ENCODE measurements around the gene CHST9. TPM values are rescaled to one million over a fixed set of nuclear protein-coding genes. Genes with fewer than 3 reads are reported as not detected.

CHST9 gene
- total RNA-seq, 1 experiment from 2014 or later, result 19.2 TPM

- Mint-ChIP-seq H3K27ac (no peak overlapping the region), H3K4me3 (no peak overlapping the region), H3K27me3 (ENCODE audit: low read depth) (no peaks in the 10 kb centered on the region), H3K36me3 (peaks cover 16% of the 10 kb centered on the region), H3K9me3 (peaks cover 8% of the 10 kb centered on the region), H3K4me1 (peaks cover 26% of the 10 kb centered on the region)
- no peak for TF ChIP-seq GABPB1 (CRISPR knock-in tag; IDR thresholded peaks at IDR 0.05)
- no peak for TF ChIP-seq FOXP1 (CRISPR knock-in tag; IDR thresholded peaks at IDR 0.05; ENCODE audit: borderline replicate concordance)
- TF ChIP-seq, protein P1, sequence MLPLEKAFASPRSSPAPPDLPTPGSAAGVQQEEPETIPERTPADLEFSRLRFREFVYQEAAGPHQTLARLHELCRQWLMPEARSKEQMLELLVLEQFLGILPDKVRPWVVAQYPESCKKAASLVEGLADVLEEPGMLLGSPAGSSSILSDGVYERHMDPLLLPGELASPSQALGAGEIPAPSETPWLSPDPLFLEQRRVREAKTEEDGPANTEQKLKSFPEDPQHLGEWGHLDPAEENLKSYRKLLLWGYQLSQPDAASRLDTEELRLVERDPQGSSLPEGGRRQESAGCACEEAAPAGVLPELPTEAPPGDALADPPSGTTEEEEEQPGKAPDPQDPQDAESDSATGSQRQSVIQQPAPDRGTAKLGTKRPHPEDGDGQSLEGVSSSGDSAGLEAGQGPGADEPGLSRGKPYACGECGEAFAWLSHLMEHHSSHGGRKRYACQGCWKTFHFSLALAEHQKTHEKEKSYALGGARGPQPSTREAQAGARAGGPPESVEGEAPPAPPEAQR (CRISPR knock-in tag; IDR thresholded peaks at IDR 0.05), result no peak
- TF ChIP-seq, protein P2, sequence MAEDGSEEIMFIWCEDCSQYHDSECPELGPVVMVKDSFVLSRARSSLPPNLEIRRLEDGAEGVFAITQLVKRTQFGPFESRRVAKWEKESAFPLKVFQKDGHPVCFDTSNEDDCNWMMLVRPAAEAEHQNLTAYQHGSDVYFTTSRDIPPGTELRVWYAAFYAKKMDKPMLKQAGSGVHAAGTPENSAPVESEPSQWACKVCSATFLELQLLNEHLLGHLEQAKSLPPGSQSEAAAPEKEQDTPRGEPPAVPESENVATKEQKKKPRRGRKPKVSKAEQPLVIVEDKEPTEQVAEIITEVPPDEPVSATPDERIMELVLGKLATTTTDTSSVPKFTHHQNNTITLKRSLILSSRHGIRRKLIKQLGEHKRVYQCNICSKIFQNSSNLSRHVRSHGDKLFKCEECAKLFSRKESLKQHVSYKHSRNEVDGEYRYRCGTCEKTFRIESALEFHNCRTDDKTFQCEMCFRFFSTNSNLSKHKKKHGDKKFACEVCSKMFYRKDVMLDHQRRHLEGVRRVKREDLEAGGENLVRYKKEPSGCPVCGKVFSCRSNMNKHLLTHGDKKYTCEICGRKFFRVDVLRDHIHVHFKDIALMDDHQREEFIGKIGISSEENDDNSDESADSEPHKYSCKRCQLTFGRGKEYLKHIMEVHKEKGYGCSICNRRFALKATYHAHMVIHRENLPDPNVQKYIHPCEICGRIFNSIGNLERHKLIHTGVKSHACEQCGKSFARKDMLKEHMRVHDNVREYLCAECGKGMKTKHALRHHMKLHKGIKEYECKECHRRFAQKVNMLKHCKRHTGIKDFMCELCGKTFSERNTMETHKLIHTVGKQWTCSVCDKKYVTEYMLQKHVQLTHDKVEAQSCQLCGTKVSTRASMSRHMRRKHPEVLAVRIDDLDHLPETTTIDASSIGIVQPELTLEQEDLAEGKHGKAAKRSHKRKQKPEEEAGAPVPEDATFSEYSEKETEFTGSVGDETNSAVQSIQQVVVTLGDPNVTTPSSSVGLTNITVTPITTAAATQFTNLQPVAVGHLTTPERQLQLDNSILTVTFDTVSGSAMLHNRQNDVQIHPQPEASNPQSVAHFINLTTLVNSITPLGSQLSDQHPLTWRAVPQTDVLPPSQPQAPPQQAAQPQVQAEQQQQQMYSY (CRISPR knock-in tag; IDR thresholded peaks at IDR 0.05), result no peak
- no peak for TF ChIP-seq OVOL2 (CRISPR knock-in tag; IDR thresholded peaks at IDR 0.05; ENCODE audit: borderline replicate concordance)
- no peak for TF ChIP-seq NFYB (CRISPR knock-in tag; conservative IDR thresholded peaks at IDR 0.05; ENCODE audit: low read depth)
- TF ChIP-seq IRF2 (CRISPR knock-in tag; IDR thresholded peaks at IDR 0.05; ENCODE audit: borderline replicate concordance, low read depth), result no peak
- TF ChIP-seq NR2C2 (CRISPR knock-in tag; IDR thresholded peaks at IDR 0.05), result no peak
- TF ChIP-seq, protein P3, sequence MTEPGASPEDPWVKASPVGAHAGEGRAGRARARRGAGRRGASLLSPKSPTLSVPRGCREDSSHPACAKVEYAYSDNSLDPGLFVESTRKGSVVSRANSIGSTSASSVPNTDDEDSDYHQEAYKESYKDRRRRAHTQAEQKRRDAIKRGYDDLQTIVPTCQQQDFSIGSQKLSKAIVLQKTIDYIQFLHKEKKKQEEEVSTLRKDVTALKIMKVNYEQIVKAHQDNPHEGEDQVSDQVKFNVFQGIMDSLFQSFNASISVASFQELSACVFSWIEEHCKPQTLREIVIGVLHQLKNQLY (CRISPR knock-in tag; IDR thresholded peaks at IDR 0.05), result no peak
- ChIA-PET POLR2A (no interaction called here), CTCF (no interaction called here)
- ATAC-seq (no peak), DNase-seq (ENCODE audit: low spot score) (no peak)
These were observed 76.3 kb downstream of the CHST9 start for GRCh38 chr18:27108842-27109241.

GRCh38 chr18:27104743-27105142 is 80.4 kb downstream of the CHST9 start:
- no peak for DNase-seq (ENCODE audit: low spot score)
- no peaks in the 10 kb centered on the region; the same call in 1 of the 2 replicates for H3K36me3 Mint-ChIP-seq
- POLR2A ChIA-PET, result no interaction called here
- H3K4me3 Mint-ChIP-seq, result no peak overlapping the region
- H3K4me1 Mint-ChIP-seq, result peaks cover 30% of the 10 kb centered on the region
- H3K27ac Mint-ChIP-seq, result no peak overlapping the region
- CTCF ChIA-PET, result no interaction called here
- no peaks in the 10 kb centered on the region for H3K9me3 Mint-ChIP-seq
- H3K27me3 Mint-ChIP-seq (ENCODE audit: low read depth), result no peaks in the 10 kb centered on the region
- TF ChIP-seq ZNF512 (CRISPR knock-in tag; IDR thresholded peaks at IDR 0.05; ENCODE audit: borderline replicate concordance) (no peak), ZBTB43 (CRISPR knock-in tag; IDR thresholded peaks at IDR 0.05) (no peak), E2F4 (CRISPR knock-in tag; IDR thresholded peaks at IDR 0.05; ENCODE audit: borderline replicate concordance, low read depth) (no peak), CDX4 (CRISPR knock-in tag; IDR thresholded peaks at IDR 0.05; ENCODE audit: borderline replicate concordance) (no peak), TP53 (CRISPR knock-in tag; IDR thresholded peaks at IDR 0.05) (no peak), ZNF423 (CRISPR knock-in tag; IDR thresholded peaks at IDR 0.05) (no peak), TCF7 (CRISPR knock-in tag; IDR thresholded peaks at IDR 0.05; ENCODE audit: low read depth) (no peak), NR1H2 (CRISPR knock-in tag; IDR thresholded peaks at IDR 0.05) (no peak)
- TF ChIP-seq, protein P4, sequence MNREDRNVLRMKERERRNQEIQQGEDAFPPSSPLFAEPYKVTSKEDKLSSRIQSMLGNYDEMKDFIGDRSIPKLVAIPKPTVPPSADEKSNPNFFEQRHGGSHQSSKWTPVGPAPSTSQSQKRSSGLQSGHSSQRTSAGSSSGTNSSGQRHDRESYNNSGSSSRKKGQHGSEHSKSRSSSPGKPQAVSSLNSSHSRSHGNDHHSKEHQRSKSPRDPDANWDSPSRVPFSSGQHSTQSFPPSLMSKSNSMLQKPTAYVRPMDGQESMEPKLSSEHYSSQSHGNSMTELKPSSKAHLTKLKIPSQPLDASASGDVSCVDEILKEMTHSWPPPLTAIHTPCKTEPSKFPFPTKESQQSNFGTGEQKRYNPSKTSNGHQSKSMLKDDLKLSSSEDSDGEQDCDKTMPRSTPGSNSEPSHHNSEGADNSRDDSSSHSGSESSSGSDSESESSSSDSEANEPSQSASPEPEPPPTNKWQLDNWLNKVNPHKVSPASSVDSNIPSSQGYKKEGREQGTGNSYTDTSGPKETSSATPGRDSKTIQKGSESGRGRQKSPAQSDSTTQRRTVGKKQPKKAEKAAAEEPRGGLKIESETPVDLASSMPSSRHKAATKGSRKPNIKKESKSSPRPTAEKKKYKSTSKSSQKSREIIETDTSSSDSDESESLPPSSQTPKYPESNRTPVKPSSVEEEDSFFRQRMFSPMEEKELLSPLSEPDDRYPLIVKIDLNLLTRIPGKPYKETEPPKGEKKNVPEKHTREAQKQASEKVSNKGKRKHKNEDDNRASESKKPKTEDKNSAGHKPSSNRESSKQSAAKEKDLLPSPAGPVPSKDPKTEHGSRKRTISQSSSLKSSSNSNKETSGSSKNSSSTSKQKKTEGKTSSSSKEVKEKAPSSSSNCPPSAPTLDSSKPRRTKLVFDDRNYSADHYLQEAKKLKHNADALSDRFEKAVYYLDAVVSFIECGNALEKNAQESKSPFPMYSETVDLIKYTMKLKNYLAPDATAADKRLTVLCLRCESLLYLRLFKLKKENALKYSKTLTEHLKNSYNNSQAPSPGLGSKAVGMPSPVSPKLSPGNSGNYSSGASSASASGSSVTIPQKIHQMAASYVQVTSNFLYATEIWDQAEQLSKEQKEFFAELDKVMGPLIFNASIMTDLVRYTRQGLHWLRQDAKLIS (CRISPR knock-in tag; IDR thresholded peaks at IDR 0.05; ENCODE audit: borderline replicate concordance), result no peak
- no peak for ATAC-seq

Measured in WTC11 (cell line).